Esophagus muscularis mucosa (tissue), 4 donors: Measurements from ENCODE around the gene CPA4. TPM values are rescaled to one million over a fixed set of nuclear protein-coding genes. Genes with fewer than 3 reads are reported as not detected.
A peak's percentile ranks its signal among the peaks of the same experiment; 100 is the strongest.

ENCODE experiments used
- DNase-seq: peaks from one replicate; pipeline ENCODE4 v3.0.0-alpha.2; 2017; ENCODE audit errors: extremely low spot score
- H3K27ac ChIP-seq, 4 donors: fragments of 200-600 bp; sonication (generic); replicated peaks in 1 of 4; 1 replicate in 3 of 4; 2 replicates in 1 of 4; pipeline ENCODE4 v1.5.1; 2016 to 2019; ENCODE audit warnings: mild to moderate bottlenecking in 1 of 4
- H3K27me3 ChIP-seq, 4 donors: fragments of 200-600 bp; sonication (generic); one replicate each; pipeline versions ENCODE4 v1.5.1 to v1.6.0; 2016 to 2019
- H3K36me3 ChIP-seq, 4 donors: fragments of 200-600 bp; sonication (generic); one replicate each; pipeline ENCODE4 v1.5.1; 2016 to 2019
- H3K4me1 ChIP-seq, 4 donors: fragments of 200-600 bp; sonication (generic); one replicate each; pipeline ENCODE4 v1.5.1; 2016 to 2019
- H3K4me3 ChIP-seq, 4 donors: fragments of 200-600 bp; sonication (generic); 1 replicate in 2 of 4; 2 replicates in 2 of 4; pipeline ENCODE4 v1.5.1; 2016 to 2019; ENCODE audit warnings: mild to moderate bottlenecking in 4 of 4, moderate library complexity in 1 of 4
- H3K9me3 ChIP-seq, 4 donors: fragments of 200-600 bp; sonication (generic); 1 replicate in 3 of 4; 2 replicates in 1 of 4; pipeline ENCODE4 v1.5.1; 2016 to 2019
- EP300 ChIP-seq: sonication (generic); formaldehyde crosslinking; IDR thresholded peaks from one replicate; pipeline ENCODE4 v1.6.1; 2017; ENCODE audit warnings: antibody characterized with exemption
- POLR2A ChIP-seq: fragments of 450-650 bp; IDR thresholded peaks from one replicate; pipeline ENCODE4 v1.6.1; 2017; ENCODE audit warnings: antibody characterized with exemption, moderate library complexity, mild to moderate bottlenecking, low read depth
- POLR2AphosphoS5 ChIP-seq, 2 donors: sonication (generic); formaldehyde crosslinking; IDR thresholded peaks; one replicate each; pipeline ENCODE4 v1.6.1; 2017; ENCODE audit warnings: antibody characterized with exemption in 2 of 2
- WGBS: methylation state at CpG from one replicate; pipeline ENCODE4 v1.1.5; 2018; 5-methylcytosine and 5-hydroxymethylcytosine counted together
- intact Hi-C: fragments of 100-400 bp; cut with DNase I; formaldehyde crosslinking; loops from one replicate; pipeline ENCODE4 v1.15.1; 2023
- total RNA-seq, 4 donors: library from RNA; depleted of rRNA; stranded (reverse); fragments of >200 nt; gene quantifications; one replicate each; pipeline versions ENCODE4 v1.1.0 to v1.2.1, GENCODE V29; 2016
- TF ChIP-seq, protein P1 (sequence below), 3 experiments: fragments of 200-600 bp in 2 of 3; fragments of 450-650 bp in 1 of 3; sonication (generic) in 2 of 3; IDR thresholded peaks; one replicate each; pipeline ENCODE4 v1.5.1; 2017 to 2019; ENCODE audit warnings: antibody characterized with exemption in 3 of 3, mild to moderate bottlenecking in 2 of 3, moderate library complexity in 1 of 3

Gene CPA4
- total RNA-seq, 4 donors from 2014 or later = not detected

DNA sequence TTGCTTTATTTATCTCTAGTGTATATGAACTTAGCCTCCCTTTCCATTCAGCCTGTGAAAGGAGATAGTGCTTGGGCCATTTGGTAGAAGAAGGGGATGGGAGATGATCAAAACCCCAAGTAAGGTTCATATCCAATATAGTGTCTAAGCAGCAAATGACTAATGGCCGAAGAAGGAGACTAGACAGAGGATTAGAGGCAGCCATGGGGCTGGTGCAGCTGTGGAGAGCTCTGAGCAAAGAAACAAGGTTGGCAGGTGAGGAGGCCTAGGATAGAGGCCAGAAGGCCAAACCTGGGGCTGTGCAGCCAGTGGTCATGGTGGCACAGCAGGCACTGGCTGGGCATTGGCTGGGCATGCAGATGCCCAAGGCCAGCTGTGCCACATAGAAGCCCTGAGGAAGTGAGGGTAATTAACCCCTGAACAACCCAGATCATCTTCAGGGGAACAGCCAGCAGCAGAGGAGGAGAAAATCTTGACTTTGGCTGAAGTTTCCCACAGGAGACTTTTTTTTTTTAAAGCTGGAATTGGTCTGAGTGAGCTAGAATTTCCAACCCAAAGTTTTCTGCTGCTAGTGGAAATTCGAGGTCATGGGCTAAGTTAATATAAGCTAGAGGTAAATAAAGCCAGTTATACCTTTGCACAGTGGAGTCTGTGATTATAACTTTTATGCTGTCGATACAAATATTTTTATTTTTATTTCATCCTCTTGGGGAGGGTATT, 77.0 kb downstream of the CPA4 start:
- no peak overlapping the region for H3K4me3 ChIP-seq
- intact Hi-C loops = no loop called here
- H3K27me3 ChIP-seq = no peaks in the 10 kb centered on the region
- no peaks in the 10 kb centered on the region for H3K9me3 ChIP-seq
- WGBS = 58% methylated on average over 3 of the region's 3 CpGs
- peaks cover 12 to 64% (median 56%) of the 10 kb centered on the region in 4 donors for H3K4me1 ChIP-seq
- H3K36me3 ChIP-seq = no peaks in the 10 kb centered on the region
- DNase-seq = no peak
- no peak for TF ChIP-seq POLR2A
- TF ChIP-seq POLR2AphosphoS5 (IDR thresholded peaks at IDR 0.05) = no peak
- TF ChIP-seq, protein P1, sequence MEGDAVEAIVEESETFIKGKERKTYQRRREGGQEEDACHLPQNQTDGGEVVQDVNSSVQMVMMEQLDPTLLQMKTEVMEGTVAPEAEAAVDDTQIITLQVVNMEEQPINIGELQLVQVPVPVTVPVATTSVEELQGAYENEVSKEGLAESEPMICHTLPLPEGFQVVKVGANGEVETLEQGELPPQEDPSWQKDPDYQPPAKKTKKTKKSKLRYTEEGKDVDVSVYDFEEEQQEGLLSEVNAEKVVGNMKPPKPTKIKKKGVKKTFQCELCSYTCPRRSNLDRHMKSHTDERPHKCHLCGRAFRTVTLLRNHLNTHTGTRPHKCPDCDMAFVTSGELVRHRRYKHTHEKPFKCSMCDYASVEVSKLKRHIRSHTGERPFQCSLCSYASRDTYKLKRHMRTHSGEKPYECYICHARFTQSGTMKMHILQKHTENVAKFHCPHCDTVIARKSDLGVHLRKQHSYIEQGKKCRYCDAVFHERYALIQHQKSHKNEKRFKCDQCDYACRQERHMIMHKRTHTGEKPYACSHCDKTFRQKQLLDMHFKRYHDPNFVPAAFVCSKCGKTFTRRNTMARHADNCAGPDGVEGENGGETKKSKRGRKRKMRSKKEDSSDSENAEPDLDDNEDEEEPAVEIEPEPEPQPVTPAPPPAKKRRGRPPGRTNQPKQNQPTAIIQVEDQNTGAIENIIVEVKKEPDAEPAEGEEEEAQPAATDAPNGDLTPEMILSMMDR (IDR thresholded peaks at IDR 0.05) = no peak
- no peak for TF ChIP-seq EP300
- no peak overlapping the region for H3K27ac ChIP-seq

DNA sequence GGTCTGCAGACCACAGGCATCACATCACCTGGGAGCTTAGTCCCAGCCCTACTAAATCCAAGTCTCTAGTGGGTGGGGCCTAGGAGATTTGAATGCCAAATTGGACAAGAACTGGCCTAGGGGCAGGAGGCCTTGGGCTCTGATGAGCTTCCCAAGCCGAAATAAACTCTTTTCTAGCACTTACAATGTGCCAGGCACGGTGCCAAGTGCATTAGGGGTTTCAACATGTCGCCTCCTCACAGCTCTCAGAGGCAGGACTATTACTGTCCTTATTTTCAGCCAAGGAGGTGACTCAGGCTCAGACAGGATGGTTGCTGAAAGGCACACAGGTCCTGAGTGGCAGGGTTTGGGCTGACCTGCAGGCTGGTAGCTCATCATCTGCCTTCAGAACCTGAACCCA, 78.1 kb downstream of the CPA4 start:
- H3K4me1 ChIP-seq = peaks cover 12 to 60% (median 56%) of the 10 kb centered on the region in 4 donors
- no peaks in the 10 kb centered on the region for H3K36me3 ChIP-seq
- WGBS = 60% methylated on average over 1 of the region's 3 CpGs
- H3K27me3 ChIP-seq = no peaks in the 10 kb centered on the region
- H3K4me3 ChIP-seq = no peak overlapping the region
- DNase-seq = no peak
- peak overlapping the region in 3 of 4 donors; percentile 25 to 87 (median 40) for H3K27ac ChIP-seq
- TF ChIP-seq, protein P1 (IDR thresholded peaks at IDR 0.05) = no peak
- TF ChIP-seq EP300 (no peak), POLR2AphosphoS5 (IDR thresholded peaks at IDR 0.05) (no peak), POLR2A (no peak)
- no peaks in the 10 kb centered on the region for H3K9me3 ChIP-seq
- intact Hi-C loops = no loop called here

DNA sequence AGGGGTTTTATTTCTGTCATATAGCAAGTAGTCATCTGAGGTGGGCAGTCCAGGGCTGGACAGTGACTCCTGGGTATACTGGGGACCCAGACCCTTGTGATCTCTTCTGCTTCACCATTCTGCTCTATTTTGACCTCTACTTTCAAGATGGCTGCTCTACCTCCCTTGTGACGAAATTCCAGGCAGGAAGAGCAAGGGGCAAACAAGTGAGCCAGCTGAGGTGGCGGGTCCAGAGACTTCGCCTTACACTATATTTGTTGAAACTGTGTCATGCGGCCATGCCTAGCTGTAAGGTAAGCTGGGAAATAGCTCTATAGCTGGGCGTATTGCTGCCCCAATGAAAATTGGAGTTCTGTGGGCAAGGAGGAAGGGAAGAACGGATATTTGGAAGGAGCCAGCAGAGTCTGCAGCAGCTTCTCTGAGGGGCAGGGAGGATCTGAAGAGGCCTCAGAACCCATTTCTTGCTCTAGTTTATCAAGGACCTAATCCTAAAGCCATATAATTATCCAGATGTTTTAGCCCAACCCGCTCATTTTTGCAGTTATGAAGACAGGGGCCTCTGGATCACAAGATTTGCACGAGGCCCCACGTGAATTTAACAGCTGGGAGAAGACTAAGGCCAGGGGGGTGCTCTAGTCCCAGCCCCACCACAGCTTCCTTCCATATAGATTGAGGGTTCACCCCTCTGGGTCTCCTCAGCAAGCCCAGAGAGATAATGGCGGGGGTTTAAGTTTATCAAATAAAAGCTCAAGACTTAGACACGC, 79.6 kb downstream of the CPA4 start:
- no peak for DNase-seq
- H3K4me1 ChIP-seq = peaks cover 12 to 59% (median 56%) of the 10 kb centered on the region in 4 donors
- intact Hi-C loops = no loop called here
- 82% methylated on average over 11 of the region's 11 CpGs for WGBS
- H3K4me3 ChIP-seq = no peak overlapping the region
- H3K27me3 ChIP-seq = no peaks in the 10 kb centered on the region
- no peak for TF ChIP-seq EP300
- no peak for TF ChIP-seq POLR2AphosphoS5 (IDR thresholded peaks at IDR 0.05)
- no peak for TF ChIP-seq POLR2A
- TF ChIP-seq, protein P1 (IDR thresholded peaks at IDR 0.05) = no peak
- H3K9me3 ChIP-seq = peaks cover 0 to 5% (median 0%) of the 10 kb centered on the region in 4 donors
- H3K27ac ChIP-seq = peak overlapping the region; percentile 84 to 92 (median 88)
- H3K36me3 ChIP-seq = no peaks in the 10 kb centered on the region

Other genes starting within 250 kb of the CPA4 start
- 10 to 100 TPM in 2 of 4 donors, 1 to 10 TPM in 2; 9.1 to 17.9 (median 10.5) TPM for gene ZC3HC1, start 241.8 kb upstream of the CPA4 start, total RNA-seq
- 10 to 100 TPM; 19.1 to 23.6 (median 19.9) TPM for gene KLHDC10, start 222.6 kb upstream of the CPA4 start, total RNA-seq
- gene TMEM209, start 87.8 kb upstream of the CPA4 start, total RNA-seq = 1 to 10 TPM; 6.8 to 8.7 (median 8.0) TPM
- not detected for gene SSMEM1, start 85.3 kb upstream of the CPA4 start, total RNA-seq
- gene CPA2, start 26.3 kb upstream of the CPA4 start, total RNA-seq = not detected
- not detected for gene CPA5, start 51.7 kb downstream of the CPA4 start, total RNA-seq
- not detected for gene CPA1, start 87.3 kb downstream of the CPA4 start, total RNA-seq
- gene CEP41, start 147.9 kb downstream of the CPA4 start, total RNA-seq = 1 to 10 TPM in 3 of 4 donors, under 1 TPM in 1; 0.83 to 5.9 (median 2.8) TPM
- 1 to 10 TPM; 2.6 to 4.6 (median 3.1) TPM for gene MEST, start 198.9 kb downstream of the CPA4 start, total RNA-seq